A673 (cell line): ENCODE measurements around the gene LSM8. TPM values are rescaled to one million over a fixed set of nuclear protein-coding genes. Genes with fewer than 3 reads are reported as not detected.
A peak's percentile ranks its signal among the peaks of the same experiment; 100 is the strongest.

Source experiments
- BruUV-seq: library from RNA; stranded (reverse); fragments of 400-500 nt; replicated peaks from 2 replicates; lab custom pipeline; 2021; lab: Mats Ljungman, UMichigan
- CTCF ChIA-PET: fragments of 300-600 bp; sonication (Branson Sonifier 250); formaldehyde crosslinking; loops from one replicate; lab custom pipeline; 2022; ENCODE audit warnings: antibody characterized with exemption; lab: Charles Lee
- POLR2A ChIA-PET: fragments of 300-600 bp; sonication (Branson Sonifier 250); formaldehyde crosslinking; loops from one replicate; lab custom pipeline; 2022; ENCODE audit warnings: antibody characterized with exemption; ENCODE audit not compliant: low non-redundant PET; lab: Charles Lee
- DNase-seq: peaks from one replicate; pipeline ENCODE4 v3.0.0-alpha.2; 2015; ENCODE audit warnings: low spot score
- H3K27ac ChIP-seq: fragments of 200-600 bp; sonication (generic); 2 replicates; pipeline ENCODE4 v1.5.1; 2016; ENCODE audit warnings: mixed run types, low read depth, mild to moderate bottlenecking, mixed read lengths, antibody characterized with exemption, low read length; ENCODE audit not compliant: poor library complexity, severe bottlenecking
- H3K27me3 ChIP-seq: fragments of 200-600 bp; sonication (generic); replicated peaks from 2 replicates; pipeline ENCODE4 v1.6.1; 2017; ENCODE audit warnings: mixed run types, low read depth, mild to moderate bottlenecking, mixed read lengths, antibody characterized with exemption, low read length; ENCODE audit not compliant: insufficient read depth, poor library complexity
- H3K36me3 ChIP-seq: fragments of 200-600 bp; sonication (generic); 2 replicates; pipeline ENCODE4 v1.6.1; 2016; ENCODE audit warnings: mixed run types, mild to moderate bottlenecking, mixed read lengths, antibody characterized with exemption, low read length; ENCODE audit not compliant: insufficient read depth, poor library complexity, severe bottlenecking
- H3K4me1 ChIP-seq: fragments of 200-600 bp; sonication (generic); 2 replicates; pipeline ENCODE4 v1.6.1; 2017; ENCODE audit warnings: mixed run types, mild to moderate bottlenecking, mixed read lengths, antibody characterized with exemption, low read length; ENCODE audit not compliant: insufficient read depth, poor library complexity, severe bottlenecking
- H3K4me3 ChIP-seq: fragments of 200-600 bp; sonication (generic); 2 replicates; pipeline ENCODE4 v1.5.1; 2016; ENCODE audit warnings: low read depth, mixed run types, mild to moderate bottlenecking, mixed read lengths, low read length; ENCODE audit not compliant: poor library complexity, severe bottlenecking
- H3K9me3 ChIP-seq: fragments of 200-600 bp; sonication (generic); 2 replicates; pipeline ENCODE4 v1.6.1; 2016; ENCODE audit warnings: mixed run types, low read depth, mild to moderate bottlenecking, mixed read lengths, antibody characterized with exemption, low read length; ENCODE audit not compliant: poor library complexity, severe bottlenecking
- CTCF ChIP-seq: fragments of 300-800, 200-600 bp; sonication (generic); conservative IDR thresholded peaks from 2 replicates; pipeline ENCODE4 v1.5.1; 2017; ENCODE audit warnings: low read depth, mild to moderate bottlenecking, antibody characterized with exemption, low read length, moderate library complexity, mixed read lengths
- EZH2 ChIP-seq: fragments of 200-600 bp; sonication (generic); IDR thresholded peaks from 2 replicates; pipeline ENCODE4 v1.6.1; 2017; ENCODE audit warnings: borderline replicate concordance, low read depth, mild to moderate bottlenecking, mixed read lengths, antibody characterized with exemption, low read length; ENCODE audit not compliant: poor library complexity, severe bottlenecking
- intact Hi-C: fragments of 100-400 bp; cut with micrococcal nuclease; formaldehyde crosslinking; loops from one replicate; pipeline ENCODE4 v1.10.0; 2022; ENCODE audit not compliant: unreplicated experiment
- total RNA-seq: library from RNA; stranded (reverse); gene quantifications from 2 replicates; pipeline ENCODE4 v1.2.3, GENCODE V29; 2021

Gene LSM8
- total RNA-seq, 1 experiment from 2014 or later, result 56.7 TPM

GRCh38 chr7:118153551-118154177 is 30.3 kb upstream of the LSM8 start:
- Histone ChIP-seq H3K27me3 (no peaks in the 10 kb centered on the region), H3K9me3 (peaks cover 10% of the 10 kb centered on the region), H3K36me3 (no peaks in the 10 kb centered on the region), H3K4me3 (no peak overlapping the region), H3K4me1 (peaks cover 15% of the 10 kb centered on the region), H3K27ac (no peak overlapping the region)
- peak; percentile 77 for DNase-seq
- no TSS peak for BruUV-seq
- POLR2A ChIA-PET, result no interaction called here
- CTCF ChIA-PET, result interaction anchor here (0.6 to 1.3 kb wide), 3 partner anchors 160 to 753 kb away, joined by 3 to 5 read pairs (median 3); no protein-coding TSS in a partner anchor
- intact Hi-C loops, result loop anchor here (1.0 to 2.0 kb wide), 4 partner anchors 181 to 753 kb away; no protein-coding TSS in a partner anchor
- no peak for TF ChIP-seq EZH2
- TF ChIP-seq CTCF, result peak; percentile 79

GRCh38 chr7:118158766-118159165 is 25.2 kb upstream of the LSM8 start:
- no peaks in the 10 kb centered on the region for H3K36me3 ChIP-seq
- no peaks in the 10 kb centered on the region for H3K4me1 ChIP-seq
- TF ChIP-seq CTCF (no peak), EZH2 (no peak)
- no peak for DNase-seq
- H3K27ac ChIP-seq, result no peak overlapping the region
- H3K4me3 ChIP-seq, result no peak overlapping the region
- H3K27me3 ChIP-seq, result no peaks in the 10 kb centered on the region
- no TSS peak for BruUV-seq
- POLR2A ChIA-PET, result no interaction called here
- CTCF ChIA-PET, result no interaction called here
- peaks cover 18% of the 10 kb centered on the region for H3K9me3 ChIP-seq
- intact Hi-C loops, result no loop called here

GRCh38 chr7:118169146-118169545 is 14.8 kb upstream of the LSM8 start:
- Histone ChIP-seq H3K4me1 (no peaks in the 10 kb centered on the region), H3K9me3 (no peaks in the 10 kb centered on the region), H3K27me3 (no peaks in the 10 kb centered on the region), H3K4me3 (no peak overlapping the region), H3K36me3 (no peaks in the 10 kb centered on the region), H3K27ac (no peak overlapping the region)
- intact Hi-C loops, result no loop called here
- BruUV-seq, result no TSS peak
- CTCF ChIA-PET, result no interaction called here
- no peak for TF ChIP-seq EZH2
- TF ChIP-seq CTCF, result peak; percentile 23; the same call in 1 of the 2 replicates
- DNase-seq, result no peak
- POLR2A ChIA-PET, result no interaction called here
